Measurements from ENCODE around the gene FNBP1. TPM values are rescaled to one million over a fixed set of nuclear protein-coding genes. Genes with fewer than 3 reads are reported as not detected.

The FNBP1 gene
- total and polyA plus RNA-seq, 10 of the 15 experiments (the other 5 are each of a cell fraction or from before 2014, with no cell fraction given), result 64.5 to 353 (median 179) TPM

GRCh38 chr9:129938291-129938979 lies 104.6 kb downstream of the FNBP1 start:
- no peak for DNase-seq (ENCODE audit: low read depth, low spot score)
- SMC1A ChIA-PET (ENCODE audit: uncharacterized antibody, unreplicated experiment), result interaction anchor here (1.0 to 4.1 kb wide), 9 partner anchors 9 to 107 kb away, joined by 3 to 28 read pairs (median 3); no protein-coding TSS in a partner anchor
- FAIRE-seq, result no peak
- TF ChIP-seq BHLHE40 (IDR thresholded peaks at IDR 0.05; ENCODE audit: borderline replicate concordance in 1 of 2, low read depth in 2 of 2, low read length in 1 of 2), result no peak
- TF ChIP-seq, protein P1, sequence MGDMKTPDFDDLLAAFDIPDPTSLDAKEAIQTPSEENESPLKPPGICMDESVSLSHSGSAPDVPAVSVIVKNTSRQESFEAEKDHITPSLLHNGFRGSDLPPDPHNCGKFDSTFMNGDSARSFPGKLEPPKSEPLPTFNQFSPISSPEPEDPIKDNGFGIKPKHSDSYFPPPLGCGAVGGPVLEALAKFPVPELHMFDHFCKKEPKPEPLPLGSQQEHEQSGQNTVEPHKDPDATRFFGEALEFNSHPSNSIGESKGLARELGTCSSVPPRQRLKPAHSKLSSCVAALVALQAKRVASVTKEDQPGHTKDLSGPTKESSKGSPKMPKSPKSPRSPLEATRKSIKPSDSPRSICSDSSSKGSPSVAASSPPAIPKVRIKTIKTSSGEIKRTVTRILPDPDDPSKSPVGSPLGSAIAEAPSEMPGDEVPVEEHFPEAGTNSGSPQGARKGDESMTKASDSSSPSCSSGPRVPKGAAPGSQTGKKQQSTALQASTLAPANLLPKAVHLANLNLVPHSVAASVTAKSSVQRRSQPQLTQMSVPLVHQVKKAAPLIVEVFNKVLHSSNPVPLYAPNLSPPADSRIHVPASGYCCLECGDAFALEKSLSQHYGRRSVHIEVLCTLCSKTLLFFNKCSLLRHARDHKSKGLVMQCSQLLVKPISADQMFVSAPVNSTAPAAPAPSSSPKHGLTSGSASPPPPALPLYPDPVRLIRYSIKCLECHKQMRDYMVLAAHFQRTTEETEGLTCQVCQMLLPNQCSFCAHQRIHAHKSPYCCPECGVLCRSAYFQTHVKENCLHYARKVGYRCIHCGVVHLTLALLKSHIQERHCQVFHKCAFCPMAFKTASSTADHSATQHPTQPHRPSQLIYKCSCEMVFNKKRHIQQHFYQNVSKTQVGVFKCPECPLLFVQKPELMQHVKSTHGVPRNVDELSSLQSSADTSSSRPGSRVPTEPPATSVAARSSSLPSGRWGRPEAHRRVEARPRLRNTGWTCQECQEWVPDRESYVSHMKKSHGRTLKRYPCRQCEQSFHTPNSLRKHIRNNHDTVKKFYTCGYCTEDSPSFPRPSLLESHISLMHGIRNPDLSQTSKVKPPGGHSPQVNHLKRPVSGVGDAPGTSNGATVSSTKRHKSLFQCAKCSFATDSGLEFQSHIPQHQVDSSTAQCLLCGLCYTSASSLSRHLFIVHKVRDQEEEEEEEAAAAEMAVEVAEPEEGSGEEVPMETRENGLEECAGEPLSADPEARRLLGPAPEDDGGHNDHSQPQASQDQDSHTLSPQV (IDR thresholded peaks at IDR 0.05), result no peak
- no peak for TF ChIP-seq SMAD1 (IDR thresholded peaks at IDR 0.05; ENCODE audit: low read depth, partially characterized antibody)
- peak; percentile 48; the same call in 1 of the 2 replicates for TF ChIP-seq POLR2AphosphoS5 (IDR thresholded peaks at IDR 0.05; ENCODE audit: low read length)
- no peak for TF ChIP-seq PAX8 (IDR thresholded peaks at IDR 0.05)
- TF ChIP-seq IKZF1 (conservative IDR thresholded peaks at IDR 0.05), result no peak
- TF ChIP-seq, protein P2, sequence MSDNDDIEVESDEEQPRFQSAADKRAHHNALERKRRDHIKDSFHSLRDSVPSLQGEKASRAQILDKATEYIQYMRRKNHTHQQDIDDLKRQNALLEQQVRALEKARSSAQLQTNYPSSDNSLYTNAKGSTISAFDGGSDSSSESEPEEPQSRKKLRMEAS (IDR thresholded peaks at IDR 0.05; ENCODE audit: low read depth, low read length), result no peak
- TF ChIP-seq, protein P3, sequence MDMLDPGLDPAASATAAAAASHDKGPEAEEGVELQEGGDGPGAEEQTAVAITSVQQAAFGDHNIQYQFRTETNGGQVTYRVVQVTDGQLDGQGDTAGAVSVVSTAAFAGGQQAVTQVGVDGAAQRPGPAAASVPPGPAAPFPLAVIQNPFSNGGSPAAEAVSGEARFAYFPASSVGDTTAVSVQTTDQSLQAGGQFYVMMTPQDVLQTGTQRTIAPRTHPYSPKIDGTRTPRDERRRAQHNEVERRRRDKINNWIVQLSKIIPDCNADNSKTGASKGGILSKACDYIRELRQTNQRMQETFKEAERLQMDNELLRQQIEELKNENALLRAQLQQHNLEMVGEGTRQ (IDR thresholded peaks at IDR 0.05; ENCODE audit: borderline replicate concordance, low read depth, low read length), result no peak
- TF ChIP-seq ZBTB4 (CRISPR knock-in tag; IDR thresholded peaks at IDR 0.05), result no peak
- no peak for TF ChIP-seq ZNF217 (IDR thresholded peaks at IDR 0.05)

More at GRCh38 chr9:129938291-129938979, 104.6 kb downstream of the FNBP1 start:
- POLR2A ChIA-PET, result interaction anchor here (0.6 to 0.7 kb wide), 3 partner anchors 18 to 118 kb away, joined by 3 to 5 read pairs (median 3); no protein-coding TSS in a partner anchor
- CTCF ChIA-PET, result interaction anchor here (1.3 kb wide), 2 partner anchors 18 to 20 kb away, joined by 4 to 6 read pairs; no protein-coding TSS in a partner anchor
- in situ Hi-C loops (cut with MboI), result no loop called here
- RAD21 ChIA-PET (ENCODE audit: unreplicated experiment), result interaction anchor here (0.9 kb wide), 1 partner anchor 96 kb away, joined by 3 read pairs; no protein-coding TSS in a partner anchor
- peaks cover 34% of the 10 kb centered on the region for H3K4me1 ChIP-seq (ENCODE audit: control insufficient read depth, insufficient read depth, low read length)
- H3K4me2 ChIP-seq (ENCODE audit: control insufficient read depth, insufficient read depth), result no peak overlapping the region
- peaks cover 59% of the 10 kb centered on the region for H3K79me2 ChIP-seq (ENCODE audit: control insufficient read depth, insufficient read depth, low read length)
- H3K9ac ChIP-seq (ENCODE audit: control insufficient read depth, insufficient read depth, low read length), result no peak overlapping the region
- H3K36me3 ChIP-seq (ENCODE audit: control insufficient read depth in 2 of 2, insufficient read depth in 2 of 2, low read length in 1 of 2), result peaks cover 8 to 39% of the 10 kb centered on the region in 2 experiments
- intact Hi-C loops (cut with micrococcal nuclease; ENCODE audit: unreplicated experiment), result no loop called here
- no peak overlapping the region; the same call in 1 of the 2 replicates for H3K27ac ChIP-seq (ENCODE audit: control insufficient read depth, insufficient read depth)
- 66% methylated on average over 2 of the region's 2 CpGs for WGBS (ENCODE audit: insufficient coverage, insufficient replicate concordance, low lambda C conversion rate, missing lambda C conversion rate)
- BruUV-seq (replicated peaks), result TSS peak; percentile 4
- H3K4me3 ChIP-seq, result no peak overlapping the region
- no peak overlapping the region for H2AFZ ChIP-seq (ENCODE audit: control insufficient read depth, low read depth, low read length)
- no peaks in the 10 kb centered on the region for H3K27me3 ChIP-seq (replicated peaks in 1 of 2; ENCODE audit: control insufficient read depth in 2 of 2, insufficient read depth in 2 of 2, low read length in 1 of 2)
- H3K9me3 ChIP-seq (replicated peaks; ENCODE audit: control insufficient read depth, insufficient read depth, low read length), result peaks cover 10% of the 10 kb centered on the region
- no peak for ATAC-seq
- no peaks in the 10 kb centered on the region for H4K20me1 ChIP-seq (ENCODE audit: control insufficient read depth, insufficient read depth)
